ACHN (cell line): Measurements from ENCODE around the gene RIMBP3C.
"Not testable (repeated sequence)": the region's sequence is repeated elsewhere in the genome, so short reads cannot be mapped to it uniquely, and the experiment has no call there.

Source experiments
- DNase-seq: peaks from one replicate; pipeline ENCODE4 v3.0.0-alpha.2; 2015
- in situ Hi-C: cut with HindIII; loops from 2 replicates; pipeline ENCODE4 v1.10.0; 2017; ENCODE audit warnings: low sequenced_read_pairs, low pct_ligation_motif_present, low pct_unique_long_range_greater_than_20kb

RIMBP3C gene

GRCh38 chr22:21581009-21581713 is 29.9 kb upstream of the RIMBP3C start:
- in situ Hi-C loops, DNase-seq: not testable (repeated sequence)

GRCh38 chr22:21580623-21581007 is 29.4 kb upstream of the RIMBP3C start:
- in situ Hi-C loops, DNase-seq: not testable (repeated sequence)

- DNase-seq, result no peak
- in situ Hi-C loops, result no loop called here
Measured at GRCh38 chr22:21579474-21579851, 28.2 kb upstream of the RIMBP3C start.

GRCh38 chr22:21573750-21574494 is 22.7 kb upstream of the RIMBP3C start:
- in situ Hi-C loops, result no loop called here
- no peak for DNase-seq

GRCh38 chr22:21573293-21573734 is 22.1 kb upstream of the RIMBP3C start:
- in situ Hi-C loops, result no loop called here
- no peak for DNase-seq

- DNase-seq, result no peak
- in situ Hi-C loops, result no loop called here
Measured at GRCh38 chr22:21571679-21572078, 20.4 kb upstream of the RIMBP3C start.

- DNase-seq, result no peak
- in situ Hi-C loops, result no loop called here
Measured at GRCh38 chr22:21570398-21570797, 19.1 kb upstream of the RIMBP3C start.

- in situ Hi-C loops, result no loop called here
- DNase-seq, result no peak
Measured at GRCh38 chr22:21569459-21570170, 18.4 kb upstream of the RIMBP3C start.

GRCh38 chr22:21569076-21569427 is 17.8 kb upstream of the RIMBP3C start:
- in situ Hi-C loops, DNase-seq: not testable (repeated sequence)

- in situ Hi-C loops, result no loop called here
- peak; percentile 32 for DNase-seq
Measured at GRCh38 chr22:21568347-21569075, 17.2 kb upstream of the RIMBP3C start.

GRCh38 chr22:21567456-21568346 is 16.4 kb upstream of the RIMBP3C start, which contains the start of gene UBE2L3:
TSS of gene UBE2L3 (plus strand) at chr22:21567714. CDS start at chr22:21567745, 31 bp downstream.
- in situ Hi-C loops, result no loop called here
- peak; percentile 76 for DNase-seq

GRCh38 chr22:21564411-21564810 is 13.2 kb upstream of the RIMBP3C start:
- in situ Hi-C loops, result no loop called here
- no peak for DNase-seq

- in situ Hi-C loops, result no loop called here
- DNase-seq, result no peak
Measured at GRCh38 chr22:21563912-21564311, 12.7 kb upstream of the RIMBP3C start.

GRCh38 chr22:21560657-21561056 is 9.4 kb upstream of the RIMBP3C start:
- in situ Hi-C loops, DNase-seq: not testable (repeated sequence)

- DNase-seq, in situ Hi-C loops: not testable (repeated sequence)
Measured at GRCh38 chr22:21559345-21560125, 8.3 kb upstream of the RIMBP3C start.

- DNase-seq, result not testable (repeated sequence)
Measured at GRCh38 chr22:21550678-21551047, 598 bp downstream of the RIMBP3C start.

GRCh38 chr22:21550008-21550677 is 1.1 kb downstream of the RIMBP3C start:
- in situ Hi-C loops, DNase-seq: not testable (repeated sequence)

More at GRCh38 chr22:21550678-21551047, 598 bp downstream of the RIMBP3C start:
- in situ Hi-C loops, result not testable (repeated sequence)
